ENCODE data around the gene ITPK1.
"Not testable (repeated sequence)": the region's sequence is repeated elsewhere in the genome, so short reads cannot be mapped to it uniquely, and the experiment has no call there.

The ITPK1 gene

GRCh38 chr14:93115821-93116675, at the start of gene ITPK1:
Gene ITPK1 (minus strand): TSS chr14:93115925. CDS start chr14:93115163, 762 bp downstream.
- peak; percentile 36 to 59 for DNase-seq

GRCh38 chr14:93163564-93163963, 47.8 kb upstream of the ITPK1 start:
- DNase-seq = no peak

- DNase-seq = no peak
Observed at GRCh38 chr14:93161411-93161940, 45.8 kb upstream of the ITPK1 start.

GRCh38 chr14:93160353-93160801, 44.7 kb upstream of the ITPK1 start:
- DNase-seq = no peak

- not testable (repeated sequence) for DNase-seq
Observed at GRCh38 chr14:93159625-93160352, 44.1 kb upstream of the ITPK1 start.

- not testable (repeated sequence) for DNase-seq
Observed at GRCh38 chr14:93158349-93158748, 42.6 kb upstream of the ITPK1 start.

- no peak for DNase-seq
Observed at GRCh38 chr14:93156693-93157369, 41.1 kb upstream of the ITPK1 start.

GRCh38 chr14:93155667-93156066, 39.9 kb upstream of the ITPK1 start:
- DNase-seq = no peak

- DNase-seq = no peak
Observed at GRCh38 chr14:93153121-93153520, 37.4 kb upstream of the ITPK1 start.

- DNase-seq = no peak
Observed at GRCh38 chr14:93150227-93151208, 34.8 kb upstream of the ITPK1 start.

- DNase-seq = no peak
Observed at GRCh38 chr14:93148979-93149378, 33.3 kb upstream of the ITPK1 start.

- no peak for DNase-seq
Observed at GRCh38 chr14:93146119-93146518, 30.4 kb upstream of the ITPK1 start.

GRCh38 chr14:93142854-93143652, 27.3 kb upstream of the ITPK1 start:
- no peak for DNase-seq

- DNase-seq = no peak
Observed at GRCh38 chr14:93137864-93138263, 22.1 kb upstream of the ITPK1 start.

- DNase-seq = not testable (repeated sequence)
Observed at GRCh38 chr14:93136508-93136907, 20.8 kb upstream of the ITPK1 start.

GRCh38 chr14:93136009-93136408, 20.3 kb upstream of the ITPK1 start:
- no peak for DNase-seq

- DNase-seq = no peak
Observed at GRCh38 chr14:93135399-93135798, 19.7 kb upstream of the ITPK1 start.

GRCh38 chr14:93133464-93133863, 17.7 kb upstream of the ITPK1 start:
- no peak for DNase-seq

GRCh38 chr14:93132472-93133065, 16.8 kb upstream of the ITPK1 start:
- DNase-seq = no peak

GRCh38 chr14:93131257-93131820, 15.6 kb upstream of the ITPK1 start:
- not testable (repeated sequence) for DNase-seq

Data from stimulated activated CD4-positive, alpha-beta T cell treated with anti-CD3 and anti-CD28 coated beads, Interleukin-4, amount 100 ng/mL, for 4 hours (primary cell).